Panc1 (cell line): ENCODE data around the gene ARMC2. TPM values are rescaled to one million over a fixed set of nuclear protein-coding genes. Genes with fewer than 3 reads are reported as not detected.

ENCODE experiments used
- ATAC-seq: fragments of 200-7000 bp; cut with Tn5 transposase; 2 replicates; pipeline ENCODE4 v1.9.1; 2020; ENCODE audit warnings: mild to moderate bottlenecking, moderate library complexity
- BruUV-seq: library from RNA; stranded (reverse); fragments of 400-500 nt; replicated peaks from 2 replicates; lab custom pipeline; 2021; lab: Mats Ljungman, UMichigan
- CTCF ChIA-PET: fragments of 300-600 bp; sonication (Branson Sonifier 250); formaldehyde crosslinking; loops from one replicate; lab custom pipeline; 2022; ENCODE audit warnings: antibody characterized with exemption; lab: Charles Lee
- POLR2A ChIA-PET: fragments of 300-600 bp; sonication (Branson Sonifier 250); formaldehyde crosslinking; loops from one replicate; lab custom pipeline; 2022; ENCODE audit warnings: antibody characterized with exemption; lab: Charles Lee
- DNase-seq: peaks from one replicate; pipeline ENCODE4 v3.0.0-alpha.2; 2010; ENCODE audit warnings: low read depth, low spot score
- H3K27ac ChIP-seq: 2 replicates; pipeline ENCODE4 v1.5.1; 2011; ENCODE audit warnings: mild to moderate bottlenecking, low read length, inconsistent platforms
- H3K27me3 ChIP-seq: fragments of 200-500 bp; sonication (Bioruptor generic); 2 replicates; pipeline ENCODE4 v1.6.0; 2014; ENCODE audit warnings: low read length, inconsistent platforms; ENCODE audit not compliant: control insufficient read depth, insufficient read depth
- H3K36me3 ChIP-seq: fragments of 200-500 bp; sonication (Bioruptor generic); 2 replicates; pipeline ENCODE4 v1.5.1; 2014; ENCODE audit warnings: inconsistent platforms, mild to moderate bottlenecking, low read length, moderate library complexity; ENCODE audit not compliant: control insufficient read depth, insufficient read depth
- H3K4me1 ChIP-seq: 2 replicates; pipeline ENCODE4 v1.5.1; 2011; ENCODE audit warnings: inconsistent platforms, mild to moderate bottlenecking, low read length, moderate library complexity; ENCODE audit not compliant: control insufficient read depth, insufficient read depth
- H3K4me3 ChIP-seq, 2 experiments: 2 replicates each; pipeline ENCODE4 v1.5.1; 2011 to 2012; ENCODE audit warnings: low read depth in 2 of 2, low read length in 2 of 2, mild to moderate bottlenecking in 2 of 2, inconsistent platforms in 1 of 2, moderate library complexity in 1 of 2
- H3K9me3 ChIP-seq: fragments of 200-500 bp; sonication (Bioruptor generic); 2 replicates; pipeline ENCODE4 v1.5.1; 2014; ENCODE audit warnings: low read depth, mild to moderate bottlenecking, inconsistent platforms, low read length, moderate library complexity; ENCODE audit not compliant: control insufficient read depth, insufficient read depth
- POLR2AphosphoS5 ChIP-seq: IDR thresholded peaks from 2 replicates; pipeline ENCODE4 v1.6.1; 2012; ENCODE audit warnings: mild to moderate bottlenecking, low read depth, low read length, moderate library complexity
- SIN3A ChIP-seq: IDR thresholded peaks from 2 replicates; pipeline ENCODE4 v1.6.1; 2012; ENCODE audit warnings: low read depth, mild to moderate bottlenecking, low read length, moderate library complexity, borderline replicate concordance; ENCODE audit not compliant: insufficient read depth
- TCF7L2 ChIP-seq: IDR thresholded peaks from 2 replicates; pipeline ENCODE4 v1.6.1; 2011; ENCODE audit warnings: mild to moderate bottlenecking, low read depth, low read length, inconsistent platforms
- in situ Hi-C: cut with HindIII; loops from 2 replicates; pipeline ENCODE4 v1.10.0; 2016; ENCODE audit warnings: low sequenced_read_pairs, low pct_unique_long_range_greater_than_20kb
- intact Hi-C: fragments of 100-400 bp; cut with micrococcal nuclease; formaldehyde crosslinking; loops from one replicate; pipeline ENCODE4 v1.10.0; 2022; ENCODE audit not compliant: unreplicated experiment
- total RNA-seq: library from RNA; stranded (reverse); gene quantifications from one replicate; pipeline ENCODE4 v1.2.1, GENCODE V29; 2021; ENCODE audit not compliant: unreplicated experiment
- TF ChIP-seq, protein P1 (sequence below): fragments of 450-650 bp; IDR thresholded peaks from 2 replicates; pipeline ENCODE4 v1.5.1; 2017; ENCODE audit warnings: mild to moderate bottlenecking
- TF ChIP-seq, protein P2 (sequence below), 2 experiments: IDR thresholded peaks; 2 replicates each; pipeline ENCODE4 v1.6.1; 2011 to 2012; ENCODE audit warnings: low read depth in 2 of 2, control low read depth in 1 of 2, low read length in 1 of 2, mild to moderate bottlenecking in 1 of 2, moderate library complexity in 1 of 2; ENCODE audit not compliant: insufficient read depth in 1 of 2

ARMC2 gene
- total RNA-seq, 1 experiment from 2014 or later, result 9.3 TPM

- CTCF ChIA-PET, result interaction anchor here (0.7 kb wide), 1 partner anchor 57 kb away, joined by 3 read pairs; no protein-coding TSS in a partner anchor
- BruUV-seq, result no TSS peak
- Histone ChIP-seq H3K4me3 (no peak overlapping the region), H3K36me3 (no peaks in the 10 kb centered on the region), H3K27ac (no peak overlapping the region), H3K27me3 (no peaks in the 10 kb centered on the region), H3K4me1 (peaks cover 11% of the 10 kb centered on the region), H3K9me3 (no peaks in the 10 kb centered on the region)
- in situ Hi-C loops (no loop called here), intact Hi-C loops (no loop called here)
- POLR2A ChIA-PET, result no interaction called here
- TF ChIP-seq SIN3A, result no peak
- TF ChIP-seq, protein P1, sequence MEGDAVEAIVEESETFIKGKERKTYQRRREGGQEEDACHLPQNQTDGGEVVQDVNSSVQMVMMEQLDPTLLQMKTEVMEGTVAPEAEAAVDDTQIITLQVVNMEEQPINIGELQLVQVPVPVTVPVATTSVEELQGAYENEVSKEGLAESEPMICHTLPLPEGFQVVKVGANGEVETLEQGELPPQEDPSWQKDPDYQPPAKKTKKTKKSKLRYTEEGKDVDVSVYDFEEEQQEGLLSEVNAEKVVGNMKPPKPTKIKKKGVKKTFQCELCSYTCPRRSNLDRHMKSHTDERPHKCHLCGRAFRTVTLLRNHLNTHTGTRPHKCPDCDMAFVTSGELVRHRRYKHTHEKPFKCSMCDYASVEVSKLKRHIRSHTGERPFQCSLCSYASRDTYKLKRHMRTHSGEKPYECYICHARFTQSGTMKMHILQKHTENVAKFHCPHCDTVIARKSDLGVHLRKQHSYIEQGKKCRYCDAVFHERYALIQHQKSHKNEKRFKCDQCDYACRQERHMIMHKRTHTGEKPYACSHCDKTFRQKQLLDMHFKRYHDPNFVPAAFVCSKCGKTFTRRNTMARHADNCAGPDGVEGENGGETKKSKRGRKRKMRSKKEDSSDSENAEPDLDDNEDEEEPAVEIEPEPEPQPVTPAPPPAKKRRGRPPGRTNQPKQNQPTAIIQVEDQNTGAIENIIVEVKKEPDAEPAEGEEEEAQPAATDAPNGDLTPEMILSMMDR, result no peak
- TF ChIP-seq TCF7L2, result no peak
- TF ChIP-seq, protein P2, sequence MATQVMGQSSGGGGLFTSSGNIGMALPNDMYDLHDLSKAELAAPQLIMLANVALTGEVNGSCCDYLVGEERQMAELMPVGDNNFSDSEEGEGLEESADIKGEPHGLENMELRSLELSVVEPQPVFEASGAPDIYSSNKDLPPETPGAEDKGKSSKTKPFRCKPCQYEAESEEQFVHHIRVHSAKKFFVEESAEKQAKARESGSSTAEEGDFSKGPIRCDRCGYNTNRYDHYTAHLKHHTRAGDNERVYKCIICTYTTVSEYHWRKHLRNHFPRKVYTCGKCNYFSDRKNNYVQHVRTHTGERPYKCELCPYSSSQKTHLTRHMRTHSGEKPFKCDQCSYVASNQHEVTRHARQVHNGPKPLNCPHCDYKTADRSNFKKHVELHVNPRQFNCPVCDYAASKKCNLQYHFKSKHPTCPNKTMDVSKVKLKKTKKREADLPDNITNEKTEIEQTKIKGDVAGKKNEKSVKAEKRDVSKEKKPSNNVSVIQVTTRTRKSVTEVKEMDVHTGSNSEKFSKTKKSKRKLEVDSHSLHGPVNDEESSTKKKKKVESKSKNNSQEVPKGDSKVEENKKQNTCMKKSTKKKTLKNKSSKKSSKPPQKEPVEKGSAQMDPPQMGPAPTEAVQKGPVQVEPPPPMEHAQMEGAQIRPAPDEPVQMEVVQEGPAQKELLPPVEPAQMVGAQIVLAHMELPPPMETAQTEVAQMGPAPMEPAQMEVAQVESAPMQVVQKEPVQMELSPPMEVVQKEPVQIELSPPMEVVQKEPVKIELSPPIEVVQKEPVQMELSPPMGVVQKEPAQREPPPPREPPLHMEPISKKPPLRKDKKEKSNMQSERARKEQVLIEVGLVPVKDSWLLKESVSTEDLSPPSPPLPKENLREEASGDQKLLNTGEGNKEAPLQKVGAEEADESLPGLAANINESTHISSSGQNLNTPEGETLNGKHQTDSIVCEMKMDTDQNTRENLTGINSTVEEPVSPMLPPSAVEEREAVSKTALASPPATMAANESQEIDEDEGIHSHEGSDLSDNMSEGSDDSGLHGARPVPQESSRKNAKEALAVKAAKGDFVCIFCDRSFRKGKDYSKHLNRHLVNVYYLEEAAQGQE (IDR thresholded peaks at IDR 0.05; ENCODE audit: insufficient read depth in 1 of 2, low read depth in 2 of 2, low read length in 1 of 2), result no peak
- no peak for TF ChIP-seq POLR2AphosphoS5
- no peak for ATAC-seq
- no peak for DNase-seq
Observed at GRCh38 chr6:109013656-109014305, 165.6 kb downstream of the ARMC2 start.

DNA sequence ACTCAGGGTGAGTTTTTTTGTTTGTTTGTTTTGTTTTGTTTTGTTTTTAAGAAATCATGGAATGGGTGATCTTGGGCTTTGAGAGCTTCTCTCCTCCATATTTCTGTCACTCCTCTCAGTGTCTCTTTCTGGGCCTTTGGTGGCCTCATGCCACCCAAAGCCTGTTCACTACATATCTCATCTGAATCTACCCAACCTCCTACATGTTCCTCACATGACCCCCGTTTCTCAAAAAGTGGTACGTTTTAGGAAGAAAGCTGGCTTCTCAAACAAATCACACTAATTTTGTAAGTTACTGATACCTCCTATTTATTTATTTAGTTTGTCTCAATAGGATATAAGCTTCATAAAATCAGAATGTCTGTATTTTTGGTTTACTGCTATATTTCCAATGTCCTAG is 166.4 kb downstream of the ARMC2 start:
- H3K4me1 ChIP-seq, result peaks cover 11% of the 10 kb centered on the region
- no peaks in the 10 kb centered on the region for H3K9me3 ChIP-seq
- H3K27ac ChIP-seq, result no peak overlapping the region
- ChIA-PET CTCF (interaction anchor here (0.6 kb wide), 1 partner anchor 120 kb away, joined by 13 read pairs; no protein-coding TSS in a partner anchor), POLR2A (interaction anchor here (0.5 kb wide), 1 partner anchor 99 kb away, joined by 3 read pairs; no protein-coding TSS in a partner anchor)
- in situ Hi-C loops, result no loop called here
- TF ChIP-seq POLR2AphosphoS5 (no peak), TCF7L2 (no peak), SIN3A (no peak)
- TF ChIP-seq, protein P2 (IDR thresholded peaks at IDR 0.05; ENCODE audit: insufficient read depth in 1 of 2, low read depth in 2 of 2, low read length in 1 of 2), result no peak
- TF ChIP-seq, protein P1, result no peak
- no peak overlapping the region for H3K4me3 ChIP-seq
- ATAC-seq, result no peak
- DNase-seq, result no peak
- no peaks in the 10 kb centered on the region for H3K36me3 ChIP-seq
- H3K27me3 ChIP-seq, result no peaks in the 10 kb centered on the region
- BruUV-seq, result no TSS peak
- intact Hi-C loops, result no loop called here
